ENCODE measurements around the gene TRIM44.
"Not testable (repeated sequence)": the region's sequence is repeated elsewhere in the genome, so short reads cannot be mapped to it uniquely, and the experiment has no call there.

Gene TRIM44

GRCh38 chr11:35826006-35826405 is 163.4 kb downstream of the TRIM44 start:
- no peak for DNase-seq

GRCh38 chr11:35826949-35827348 is 164.4 kb downstream of the TRIM44 start:
- no peak for DNase-seq

- no peak for DNase-seq
These were observed 173.6 kb downstream of the TRIM44 start for GRCh38 chr11:35836205-35836604.

- DNase-seq, result no peak
These were observed 175.5 kb downstream of the TRIM44 start for GRCh38 chr11:35838071-35838470.

- DNase-seq, result not testable (repeated sequence)
These were observed 176.3 kb downstream of the TRIM44 start for GRCh38 chr11:35838697-35839367.

GRCh38 chr11:35839368-35840161 is 177.0 kb downstream of the TRIM44 start:
- no peak for DNase-seq

- DNase-seq, result no peak
These were observed 179.2 kb downstream of the TRIM44 start for GRCh38 chr11:35841733-35842132.

GRCh38 chr11:35842958-35843357 is 180.4 kb downstream of the TRIM44 start:
- no peak for DNase-seq

- DNase-seq, result no peak
These were observed 182.0 kb downstream of the TRIM44 start for GRCh38 chr11:35844579-35844978.

GRCh38 chr11:35845860-35846259 is 183.3 kb downstream of the TRIM44 start:
- no peak for DNase-seq

- DNase-seq, result no peak
These were observed 184.3 kb downstream of the TRIM44 start for GRCh38 chr11:35846874-35847273.

- no peak for DNase-seq
These were observed 184.9 kb downstream of the TRIM44 start for GRCh38 chr11:35847473-35847872.

- DNase-seq, result no peak
These were observed 186.0 kb downstream of the TRIM44 start for GRCh38 chr11:35848616-35849015.

GRCh38 chr11:35850191-35850590 is 187.6 kb downstream of the TRIM44 start:
- no peak for DNase-seq

- DNase-seq, result no peak
These were observed 188.8 kb downstream of the TRIM44 start for GRCh38 chr11:35851342-35851741.

- DNase-seq, result no peak
These were observed 189.5 kb downstream of the TRIM44 start for GRCh38 chr11:35852056-35852455.

GRCh38 chr11:35853971-35854370 is 191.4 kb downstream of the TRIM44 start:
- no peak for DNase-seq

GRCh38 chr11:35855671-35856070 is 193.1 kb downstream of the TRIM44 start:
- DNase-seq, result no peak

GRCh38 chr11:35856259-35856658 is 193.7 kb downstream of the TRIM44 start:
- DNase-seq, result no peak

GRCh38 chr11:35856756-35857155 is 194.2 kb downstream of the TRIM44 start:
- no peak for DNase-seq

- no peak for DNase-seq
These were observed 195.3 kb downstream of the TRIM44 start for GRCh38 chr11:35857922-35858321.

- DNase-seq, result no peak
These were observed 196.7 kb downstream of the TRIM44 start for GRCh38 chr11:35859301-35859700.

- DNase-seq, result not testable (repeated sequence)
These were observed 197.6 kb downstream of the TRIM44 start for GRCh38 chr11:35860194-35860593.

- no peak for DNase-seq
These were observed 198.6 kb downstream of the TRIM44 start for GRCh38 chr11:35861191-35861590.
